ENCODE results near the gene SPDYE2. TPM values are rescaled to one million over a fixed set of nuclear protein-coding genes. Genes with fewer than 3 reads are reported as not detected.
"Not testable (repeated sequence)": the region's sequence is repeated elsewhere in the genome, so short reads cannot be mapped to it uniquely, and the experiment has no call there.

SPDYE2 gene
- total RNA-seq, 1 donor: not detected

- H3K4me2 ChIP-seq (ENCODE audit: insufficient read depth, low read length): peak within 1 kb of the TSS; percentile 68
- H3K36me3 ChIP-seq (ENCODE audit: insufficient read depth, low read length); H3K9me3 ChIP-seq (ENCODE audit: low read depth, low read length): not testable (repeated sequence)
Measured at GRCh38 chr7:102572261-102573239, 21.5 kb downstream of the SPDYE2 start, which contains the start of gene POLR2J3. Gene POLR2J3 (minus strand): TSS chr7:102572583. CDS start chr7:102572521, 62 bp downstream.

GRCh38 chr7:102574607-102575006 is 23.6 kb downstream of the SPDYE2 start:
- not testable (repeated sequence) for H4K20me1 ChIP-seq (ENCODE audit: insufficient read depth, low read length); H3K27ac ChIP-seq (ENCODE audit: low read depth, low read length); DNase-seq (ENCODE audit: insufficient read length, low spot score, missing footprints); H3K36me3 ChIP-seq (ENCODE audit: insufficient read depth, low read length); H3K4me2 ChIP-seq (ENCODE audit: insufficient read depth, low read length); H3K79me2 ChIP-seq (ENCODE audit: insufficient read depth, low read length); H3K4me3 ChIP-seq (ENCODE audit: insufficient read depth, low read length); H3K27me3 ChIP-seq (ENCODE audit: insufficient read depth, low read length); H3K4me1 ChIP-seq (ENCODE audit: insufficient read depth, low read length); H3K9me3 ChIP-seq (ENCODE audit: low read depth, low read length); H2AFZ ChIP-seq (ENCODE audit: low read length)

More at GRCh38 chr7:102572261-102573239, 21.5 kb downstream of the SPDYE2 start, which contains the start of gene POLR2J3:
- peak within 1 kb of the TSS; percentile 80 for H3K27ac ChIP-seq (ENCODE audit: low read depth, low read length)
- not testable (repeated sequence) for H3K4me1 ChIP-seq (ENCODE audit: insufficient read depth, low read length); DNase-seq (ENCODE audit: insufficient read length, low spot score, missing footprints); H3K27me3 ChIP-seq (ENCODE audit: insufficient read depth, low read length); H3K79me2 ChIP-seq (ENCODE audit: insufficient read depth, low read length); H4K20me1 ChIP-seq (ENCODE audit: insufficient read depth, low read length)
- peak within 1 kb of the TSS; percentile 73 for H3K4me3 ChIP-seq (ENCODE audit: insufficient read depth, low read length)
- peak within 1 kb of the TSS; percentile 61 for H2AFZ ChIP-seq (ENCODE audit: low read length)
- peak; percentile 41 for TF ChIP-seq CTCF (IDR thresholded peaks at IDR 0.05; ENCODE audit: extremely low read depth, low read depth, low read length)

- not testable (repeated sequence) for H3K4me2 ChIP-seq (ENCODE audit: insufficient read depth, low read length)
Measured at GRCh38 chr7:102576363-102576762, 25.3 kb downstream of the SPDYE2 start.

GRCh38 chr7:102577315-102578240 is 26.6 kb downstream of the SPDYE2 start:
- H3K9me3 ChIP-seq (ENCODE audit: low read depth, low read length); H2AFZ ChIP-seq (ENCODE audit: low read length); H3K36me3 ChIP-seq (ENCODE audit: insufficient read depth, low read length); H4K20me1 ChIP-seq (ENCODE audit: insufficient read depth, low read length); H3K79me2 ChIP-seq (ENCODE audit: insufficient read depth, low read length); H3K4me2 ChIP-seq (ENCODE audit: insufficient read depth, low read length); H3K4me3 ChIP-seq (ENCODE audit: insufficient read depth, low read length); H3K27ac ChIP-seq (ENCODE audit: low read depth, low read length); H3K4me1 ChIP-seq (ENCODE audit: insufficient read depth, low read length); H3K27me3 ChIP-seq (ENCODE audit: insufficient read depth, low read length); DNase-seq (ENCODE audit: insufficient read length, low spot score, missing footprints): not testable (repeated sequence)

More at GRCh38 chr7:102576363-102576762, 25.3 kb downstream of the SPDYE2 start:
- H3K36me3 ChIP-seq (ENCODE audit: insufficient read depth, low read length); H3K79me2 ChIP-seq (ENCODE audit: insufficient read depth, low read length); DNase-seq (ENCODE audit: insufficient read length, low spot score, missing footprints); H4K20me1 ChIP-seq (ENCODE audit: insufficient read depth, low read length); H3K27ac ChIP-seq (ENCODE audit: low read depth, low read length); H3K27me3 ChIP-seq (ENCODE audit: insufficient read depth, low read length); H3K4me3 ChIP-seq (ENCODE audit: insufficient read depth, low read length); H3K4me1 ChIP-seq (ENCODE audit: insufficient read depth, low read length); H2AFZ ChIP-seq (ENCODE audit: low read length); H3K9me3 ChIP-seq (ENCODE audit: low read depth, low read length): not testable (repeated sequence)

GRCh38 chr7:102578486-102578885 is 27.5 kb downstream of the SPDYE2 start:
- not testable (repeated sequence) for H3K9me3 ChIP-seq (ENCODE audit: low read depth, low read length); H2AFZ ChIP-seq (ENCODE audit: low read length); DNase-seq (ENCODE audit: insufficient read length, low spot score, missing footprints); H3K4me1 ChIP-seq (ENCODE audit: insufficient read depth, low read length); H3K36me3 ChIP-seq (ENCODE audit: insufficient read depth, low read length); H3K27ac ChIP-seq (ENCODE audit: low read depth, low read length); H4K20me1 ChIP-seq (ENCODE audit: insufficient read depth, low read length); H3K4me3 ChIP-seq (ENCODE audit: insufficient read depth, low read length); H3K4me2 ChIP-seq (ENCODE audit: insufficient read depth, low read length); H3K79me2 ChIP-seq (ENCODE audit: insufficient read depth, low read length); H3K27me3 ChIP-seq (ENCODE audit: insufficient read depth, low read length)

GRCh38 chr7:102581722-102582121 is 30.7 kb downstream of the SPDYE2 start:
- H3K27me3 ChIP-seq (ENCODE audit: insufficient read depth, low read length); H3K27ac ChIP-seq (ENCODE audit: low read depth, low read length); DNase-seq (ENCODE audit: insufficient read length, low spot score, missing footprints); H3K36me3 ChIP-seq (ENCODE audit: insufficient read depth, low read length); H4K20me1 ChIP-seq (ENCODE audit: insufficient read depth, low read length); H3K4me2 ChIP-seq (ENCODE audit: insufficient read depth, low read length); H3K79me2 ChIP-seq (ENCODE audit: insufficient read depth, low read length); H3K9me3 ChIP-seq (ENCODE audit: low read depth, low read length); H2AFZ ChIP-seq (ENCODE audit: low read length); H3K4me1 ChIP-seq (ENCODE audit: insufficient read depth, low read length); H3K4me3 ChIP-seq (ENCODE audit: insufficient read depth, low read length): not testable (repeated sequence)

- not testable (repeated sequence) for H3K36me3 ChIP-seq (ENCODE audit: insufficient read depth, low read length); H3K27me3 ChIP-seq (ENCODE audit: insufficient read depth, low read length); H3K4me3 ChIP-seq (ENCODE audit: insufficient read depth, low read length); DNase-seq (ENCODE audit: insufficient read length, low spot score, missing footprints); H4K20me1 ChIP-seq (ENCODE audit: insufficient read depth, low read length); H3K4me2 ChIP-seq (ENCODE audit: insufficient read depth, low read length); H3K79me2 ChIP-seq (ENCODE audit: insufficient read depth, low read length); H3K4me1 ChIP-seq (ENCODE audit: insufficient read depth, low read length); H3K9me3 ChIP-seq (ENCODE audit: low read depth, low read length); H3K27ac ChIP-seq (ENCODE audit: low read depth, low read length); H2AFZ ChIP-seq (ENCODE audit: low read length)
Measured at GRCh38 chr7:102583495-102583894, 32.5 kb downstream of the SPDYE2 start.

Data from osteoblast (primary cell).